WERI-Rb-1 (cell line): ENCODE data around the gene GPD1L.

ENCODE experiments used
- DNase-seq: peaks from one replicate; pipeline ENCODE4 v3.0.0-alpha.2; 2020
- H3K27ac ChIP-seq: fragments of 250-450 bp; sonication (Bioruptor Pico); 2 replicates; pipeline ENCODE4 v1.5.1; 2020; ENCODE audit warnings: mild to moderate bottlenecking, moderate library complexity
- H3K27me3 ChIP-seq: fragments of 250-450 bp; sonication (Bioruptor Pico); 2 replicates; pipeline ENCODE4 v1.5.1; 2021; ENCODE audit warnings: mild to moderate bottlenecking, low read depth, moderate library complexity; ENCODE audit not compliant: insufficient read depth, severe bottlenecking
- H3K36me3 ChIP-seq: fragments of 250-450 bp; sonication (Bioruptor Pico); 2 replicates; pipeline ENCODE4 v1.5.1; 2020; ENCODE audit warnings: mild to moderate bottlenecking, moderate library complexity
- H3K4me3 ChIP-seq: 2 replicates; pipeline ENCODE4 v1.5.1; 2011; ENCODE audit warnings: low read depth, mild to moderate bottlenecking, control low read depth, low read length
- H3K9me3 ChIP-seq: fragments of 250-450 bp; sonication (Bioruptor Pico); 2 replicates; pipeline ENCODE4 v1.5.1; 2021; ENCODE audit warnings: mild to moderate bottlenecking, moderate library complexity; ENCODE audit not compliant: severe bottlenecking
- CTCF ChIP-seq: IDR thresholded peaks from 2 replicates; pipeline ENCODE4 v1.5.1; 2011; ENCODE audit warnings: low read depth, mild to moderate bottlenecking, control low read depth, inconsistent platforms, low read length

The GPD1L gene

GRCh38 chr3:32077260-32078084, 28.9 kb upstream of the GPD1L start:
- Histone ChIP-seq H3K9me3 (no peaks in the 10 kb centered on the region), H3K27me3 (no peaks in the 10 kb centered on the region), H3K36me3 (no peaks in the 10 kb centered on the region), H3K27ac (no peak overlapping the region), H3K4me3 (no peak overlapping the region)
- DNase-seq: no peak
- no peak for TF ChIP-seq CTCF

- Histone ChIP-seq H3K9me3 (no peaks in the 10 kb centered on the region), H3K27me3 (no peaks in the 10 kb centered on the region), H3K27ac (no peak overlapping the region), H3K4me3 (no peak overlapping the region), H3K36me3 (no peaks in the 10 kb centered on the region)
- no peak for DNase-seq
- no peak for TF ChIP-seq CTCF
Observed at GRCh38 chr3:32078085-32078634, 28.3 kb upstream of the GPD1L start.

GRCh38 chr3:32078864-32079263, 27.6 kb upstream of the GPD1L start:
- Histone ChIP-seq H3K27ac (no peak overlapping the region), H3K27me3 (no peaks in the 10 kb centered on the region), H3K4me3 (no peak overlapping the region), H3K36me3 (no peaks in the 10 kb centered on the region), H3K9me3 (no peaks in the 10 kb centered on the region)
- DNase-seq: no peak
- TF ChIP-seq CTCF: no peak

GRCh38 chr3:32082721-32083120, 23.7 kb upstream of the GPD1L start:
- H3K27me3 ChIP-seq: no peaks in the 10 kb centered on the region
- no peak overlapping the region for H3K27ac ChIP-seq
- no peaks in the 10 kb centered on the region for H3K36me3 ChIP-seq
- no peaks in the 10 kb centered on the region for H3K9me3 ChIP-seq
- TF ChIP-seq CTCF: no peak
- H3K4me3 ChIP-seq: no peak overlapping the region
- DNase-seq: no peak

GRCh38 chr3:32083702-32084270, 22.6 kb upstream of the GPD1L start:
- H3K27ac ChIP-seq: no peak overlapping the region
- H3K27me3 ChIP-seq: no peaks in the 10 kb centered on the region
- DNase-seq: no peak
- TF ChIP-seq CTCF: no peak
- H3K36me3 ChIP-seq: no peaks in the 10 kb centered on the region
- H3K9me3 ChIP-seq: no peaks in the 10 kb centered on the region
- no peak overlapping the region for H3K4me3 ChIP-seq
